Peyer's patch (tissue), 4 donors: ENCODE results near the gene PPP1R3F.

ENCODE experiments used
- POLR2A ChIP-seq, 2 donors: fragments of 450-650 bp; IDR thresholded peaks; one replicate each; pipeline ENCODE4 v1.5.1; 2017; ENCODE audit warnings: antibody characterized with exemption in 2 of 2, mild to moderate bottlenecking in 2 of 2, moderate library complexity in 2 of 2
- TF ChIP-seq, protein P1 (sequence below), 6 experiments: fragments of 450-650 bp in 4 of 6; fragments of 200-600 bp in 2 of 6; sonication (generic) in 1 of 6; IDR thresholded peaks; one replicate each; pipeline ENCODE4 v1.5.1; 2017 to 2019; ENCODE audit warnings: antibody characterized with exemption in 6 of 6, mild to moderate bottlenecking in 3 of 6, moderate library complexity in 1 of 6

DNA sequence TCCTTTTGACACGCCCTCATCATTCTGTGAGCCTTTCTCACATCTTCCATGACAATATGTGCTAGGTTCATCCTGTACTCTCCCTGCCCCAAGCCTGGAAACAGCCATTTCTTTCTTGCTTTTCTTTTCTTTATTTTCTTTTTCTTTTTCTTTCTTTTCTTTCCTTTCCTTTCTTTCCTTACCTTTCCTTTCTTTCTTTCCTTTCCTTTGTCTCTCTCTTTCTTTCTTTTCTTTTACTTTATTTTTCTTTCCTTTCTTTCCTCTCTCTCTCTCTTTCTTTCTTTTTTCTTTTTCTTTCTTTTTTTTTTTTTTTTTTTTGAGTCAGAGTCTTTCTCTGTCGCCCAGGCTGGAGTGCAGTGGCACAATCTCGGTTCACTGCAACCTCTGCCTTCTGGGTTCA lies 14.6 kb downstream of the PPP1R3F start:
- TF ChIP-seq, protein P1, sequence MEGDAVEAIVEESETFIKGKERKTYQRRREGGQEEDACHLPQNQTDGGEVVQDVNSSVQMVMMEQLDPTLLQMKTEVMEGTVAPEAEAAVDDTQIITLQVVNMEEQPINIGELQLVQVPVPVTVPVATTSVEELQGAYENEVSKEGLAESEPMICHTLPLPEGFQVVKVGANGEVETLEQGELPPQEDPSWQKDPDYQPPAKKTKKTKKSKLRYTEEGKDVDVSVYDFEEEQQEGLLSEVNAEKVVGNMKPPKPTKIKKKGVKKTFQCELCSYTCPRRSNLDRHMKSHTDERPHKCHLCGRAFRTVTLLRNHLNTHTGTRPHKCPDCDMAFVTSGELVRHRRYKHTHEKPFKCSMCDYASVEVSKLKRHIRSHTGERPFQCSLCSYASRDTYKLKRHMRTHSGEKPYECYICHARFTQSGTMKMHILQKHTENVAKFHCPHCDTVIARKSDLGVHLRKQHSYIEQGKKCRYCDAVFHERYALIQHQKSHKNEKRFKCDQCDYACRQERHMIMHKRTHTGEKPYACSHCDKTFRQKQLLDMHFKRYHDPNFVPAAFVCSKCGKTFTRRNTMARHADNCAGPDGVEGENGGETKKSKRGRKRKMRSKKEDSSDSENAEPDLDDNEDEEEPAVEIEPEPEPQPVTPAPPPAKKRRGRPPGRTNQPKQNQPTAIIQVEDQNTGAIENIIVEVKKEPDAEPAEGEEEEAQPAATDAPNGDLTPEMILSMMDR (IDR thresholded peaks at IDR 0.05) = no peak
- no peak for TF ChIP-seq POLR2A (IDR thresholded peaks at IDR 0.05)
